HCT116 (cell line): Measurements from ENCODE around the gene PRR35. TPM values are rescaled to one million over a fixed set of nuclear protein-coding genes. Genes with fewer than 3 reads are reported as not detected.

Source experiments
- ATAC-seq: fragments of 200-7000 bp; cut with Tn5 transposase; 2 replicates; pipeline ENCODE4 v1.9.1; 2020; ENCODE audit warnings: mild to moderate bottlenecking, moderate library complexity
- BruUV-seq: library from RNA; stranded (reverse); fragments of 400-500 nt; replicated peaks from 2 replicates; lab custom pipeline; 2021; lab: Mats Ljungman, UMichigan
- CTCF ChIA-PET: fragments of 300-600 bp; sonication (Branson Sonifier 250); formaldehyde crosslinking; loops from one replicate; lab custom pipeline; 2021; ENCODE audit warnings: antibody characterized with exemption; lab: Charles Lee
- POLR2A ChIA-PET: fragments of 300-600, 350-600 bp; sonication (Branson Sonifier 250); formaldehyde crosslinking; loops from one replicate; lab custom pipeline; 2021; ENCODE audit warnings: antibody characterized with exemption; lab: Charles Lee
- RAD21 ChIA-PET, 2 experiments: fragments of 300-600 bp; sonication (Branson Sonifier 250); formaldehyde crosslinking; loops; one replicate each; lab custom pipeline; 2023; ENCODE audit warnings: low total read pairs in 2 of 2; ENCODE audit not compliant: uncharacterized antibody in 2 of 2, unreplicated experiment in 2 of 2, low non-redundant PET in 1 of 2; lab: Charles Lee
- DNase-seq: peaks from one replicate; pipeline ENCODE4 v3.0.0-alpha.2; 2010; ENCODE audit warnings: low read depth, low spot score
- H2AFZ ChIP-seq: fragments of 200-600 bp; shearing (Covaris generic), sonication (generic); 2 replicates; pipeline ENCODE4 v1.6.1; 2017; ENCODE audit warnings: low read depth, mixed run types, mixed read lengths, antibody characterized with exemption, low read length; ENCODE audit not compliant: poor library complexity, severe bottlenecking
- H3K27ac ChIP-seq: 2 replicates; pipeline ENCODE4 v1.5.1; 2012; ENCODE audit warnings: low read depth, low read length
- H3K27me3 ChIP-seq: fragments of 200-600 bp; sonication (generic); 2 replicates; pipeline ENCODE4 v1.6.1; 2016; ENCODE audit warnings: mixed run types, low read length, mixed read lengths; ENCODE audit not compliant: insufficient read depth
- H3K36me3 ChIP-seq, 2 experiments: fragments of 200-500 bp in 1 of 2; fragments of 200-600 bp in 1 of 2; sonication (Bioruptor generic) in 1 of 2; sonication (generic) in 1 of 2; 2 replicates each; pipeline versions ENCODE4 v1.5.1 to v1.6.1; 2014 to 2016; ENCODE audit warnings: low read length in 2 of 2, inconsistent platforms in 1 of 2, mixed read lengths in 1 of 2, mixed run types in 1 of 2; ENCODE audit not compliant: insufficient read depth in 2 of 2, control insufficient read depth in 1 of 2
- H3K4me1 ChIP-seq, 2 experiments: fragments of 200-600 bp in 1 of 2; sonication (generic) in 1 of 2; 2 replicates each; pipeline versions ENCODE4 v1.5.1 to v1.6.1; 2012 to 2017; ENCODE audit warnings: low read length in 2 of 2, inconsistent platforms in 1 of 2, mild to moderate bottlenecking in 1 of 2, mixed read lengths in 1 of 2, mixed run types in 1 of 2, moderate library complexity in 1 of 2; ENCODE audit not compliant: insufficient read depth in 2 of 2, control insufficient read depth in 1 of 2
- H3K4me2 ChIP-seq: fragments of 200-600 bp; sonication (generic); 2 replicates; pipeline ENCODE4 v1.6.1; 2017; ENCODE audit warnings: mixed run types, low read length, mixed read lengths
- H3K4me3 ChIP-seq, 2 experiments: fragments of 200-600 bp in 1 of 2; sonication (generic) in 1 of 2; replicated peaks in 1 of 2; 2 replicates each; pipeline ENCODE4 v1.5.1; 2011 to 2016; ENCODE audit warnings: low read length in 2 of 2, control low read depth in 1 of 2, low read depth in 1 of 2, mild to moderate bottlenecking in 1 of 2, mixed read lengths in 1 of 2, mixed run types in 1 of 2
- H3K79me2 ChIP-seq: fragments of 200-600 bp; sonication (generic); 2 replicates; pipeline ENCODE4 v1.6.1; 2017; ENCODE audit warnings: mild to moderate bottlenecking, mixed run types, low read length, moderate library complexity, mixed read lengths; ENCODE audit not compliant: insufficient read depth
- H3K9ac ChIP-seq: fragments of 200-600 bp; sonication (generic); 2 replicates; pipeline ENCODE4 v1.6.1; 2016; ENCODE audit warnings: low read length, mixed read lengths
- H3K9me2 ChIP-seq: fragments of 200-600 bp; sonication (generic), shearing (Covaris generic); 2 replicates; pipeline ENCODE4 v1.6.1; 2017; ENCODE audit warnings: mixed run types, mild to moderate bottlenecking, moderate library complexity; ENCODE audit not compliant: insufficient read depth
- H3K9me3 ChIP-seq, 2 experiments: fragments of 200-500 bp in 1 of 2; fragments of 200-600 bp in 1 of 2; sonication (Bioruptor generic) in 1 of 2; sonication (generic) in 1 of 2; 2 replicates each; pipeline ENCODE4 v1.6.1; 2014 to 2017; ENCODE audit warnings: low read length in 2 of 2, mixed read lengths in 2 of 2, inconsistent platforms in 1 of 2, low read depth in 1 of 2, mild to moderate bottlenecking in 1 of 2, mixed run types in 1 of 2, moderate library complexity in 1 of 2; ENCODE audit not compliant: control insufficient read depth in 1 of 2, insufficient read depth in 1 of 2
- H4K20me1 ChIP-seq: fragments of 200-600 bp; sonication (generic), shearing (Covaris generic); 2 replicates; pipeline ENCODE4 v1.6.1; 2017; ENCODE audit warnings: mixed run types, mild to moderate bottlenecking, moderate library complexity; ENCODE audit not compliant: insufficient read depth
- CBX3 ChIP-seq: IDR thresholded peaks from 2 replicates; pipeline ENCODE4 v1.6.1; 2012; ENCODE audit warnings: low read depth
- CEBPB ChIP-seq: IDR thresholded peaks from 2 replicates; pipeline ENCODE4 v1.6.1; 2012; ENCODE audit warnings: low read depth
- EGR1 ChIP-seq: IDR thresholded peaks from 2 replicates; pipeline ENCODE4 v1.6.1; 2012; ENCODE audit warnings: low read depth
- ELF1 ChIP-seq: IDR thresholded peaks from 2 replicates; pipeline ENCODE4 v1.6.1; 2012; ENCODE audit warnings: low read depth, borderline replicate concordance
- EZH2 ChIP-seq: fragments of 200-600 bp; sonication (generic); IDR thresholded peaks from 2 replicates; pipeline ENCODE4 v1.6.1; 2017; ENCODE audit warnings: antibody characterized with exemption, mixed run types
- EZH2phosphoT487 ChIP-seq: fragments of 200-600 bp; IDR thresholded peaks from 2 replicates; pipeline ENCODE4 v1.6.1; 2018; ENCODE audit warnings: antibody characterized with exemption, borderline replicate concordance
- FOSL1 ChIP-seq: IDR thresholded peaks from 2 replicates; pipeline ENCODE4 v1.6.1; 2012; ENCODE audit warnings: low read depth
- JUND ChIP-seq: IDR thresholded peaks from 2 replicates; pipeline ENCODE4 v1.6.1; 2012
- POLR2A ChIP-seq: IDR thresholded peaks from 2 replicates; pipeline ENCODE4 v1.7.0; 2011; ENCODE audit warnings: borderline replicate concordance; ENCODE audit not compliant: insufficient read depth, insufficient read length; ENCODE audit errors: extremely low read depth
- RAD21 ChIP-seq: IDR thresholded peaks from 2 replicates; pipeline ENCODE4 v1.6.1; 2012; ENCODE audit warnings: low read depth, mild to moderate bottlenecking
- SIN3A ChIP-seq: IDR thresholded peaks from 2 replicates; pipeline ENCODE4 v1.6.1; 2012; ENCODE audit warnings: low read depth
- SP1 ChIP-seq: IDR thresholded peaks from 2 replicates; pipeline ENCODE4 v1.6.1; 2012; ENCODE audit warnings: low read depth
- SRF ChIP-seq: IDR thresholded peaks from 2 replicates; pipeline ENCODE4 v1.6.1; 2012; ENCODE audit warnings: low read depth
- TCF7L2 ChIP-seq: IDR thresholded peaks from 2 replicates; pipeline ENCODE4 v1.7.0; 2011; ENCODE audit warnings: borderline replicate concordance, inconsistent platforms; ENCODE audit not compliant: insufficient read depth, insufficient read length; ENCODE audit errors: extremely low read depth
- ZNF274 ChIP-seq: fragments of 200-500 bp; sonication (Bioruptor generic); IDR thresholded peaks from 2 replicates; pipeline ENCODE4 v1.6.1; 2014; ENCODE audit warnings: mild to moderate bottlenecking, low read depth, low read length, inconsistent platforms
- intact Hi-C: fragments of 100-400 bp; cut with micrococcal nuclease; formaldehyde crosslinking; loops from 2 replicates; pipeline ENCODE4 v1.10.0; 2022
- total RNA-seq: library from RNA; stranded (reverse); gene quantifications from one replicate; pipeline ENCODE4 v1.2.1, GENCODE V29; 2021; ENCODE audit not compliant: unreplicated experiment
- TF ChIP-seq, protein P1 (sequence below): IDR thresholded peaks from 2 replicates; pipeline ENCODE4 v1.6.1; 2012
- TF ChIP-seq, protein P2 (sequence below): IDR thresholded peaks from 2 replicates; pipeline ENCODE4 v1.6.1; 2012
- TF ChIP-seq, protein P3 (sequence below): IDR thresholded peaks from 2 replicates; pipeline ENCODE4 v1.6.1; 2012; ENCODE audit warnings: low read depth
- TF ChIP-seq, protein P4 (sequence below): IDR thresholded peaks from 2 replicates; pipeline ENCODE4 v1.6.1; 2011; ENCODE audit warnings: mild to moderate bottlenecking, low read length, moderate library complexity; ENCODE audit not compliant: insufficient replicate concordance; ENCODE audit errors: extremely low read depth
- TF ChIP-seq, protein P5 (sequence below), 3 experiments: fragments of 200-600 bp in 1 of 3; sonication (generic) in 1 of 3; IDR thresholded peaks in 2 of 3; conservative IDR thresholded peaks in 1 of 3; 2 replicates each; pipeline ENCODE4 v1.5.1; 2012 to 2017; ENCODE audit warnings: low read depth in 2 of 3, low read length in 2 of 3, antibody characterized with exemption in 1 of 3, borderline replicate concordance in 1 of 3, control low read depth in 1 of 3, mild to moderate bottlenecking in 1 of 3, mixed read lengths in 1 of 3, mixed run types in 1 of 3, moderate library complexity in 1 of 3; ENCODE audit not compliant: insufficient read depth in 1 of 3

The PRR35 gene
- total RNA-seq, 1 experiment from 2014 or later: not detected

DNA sequence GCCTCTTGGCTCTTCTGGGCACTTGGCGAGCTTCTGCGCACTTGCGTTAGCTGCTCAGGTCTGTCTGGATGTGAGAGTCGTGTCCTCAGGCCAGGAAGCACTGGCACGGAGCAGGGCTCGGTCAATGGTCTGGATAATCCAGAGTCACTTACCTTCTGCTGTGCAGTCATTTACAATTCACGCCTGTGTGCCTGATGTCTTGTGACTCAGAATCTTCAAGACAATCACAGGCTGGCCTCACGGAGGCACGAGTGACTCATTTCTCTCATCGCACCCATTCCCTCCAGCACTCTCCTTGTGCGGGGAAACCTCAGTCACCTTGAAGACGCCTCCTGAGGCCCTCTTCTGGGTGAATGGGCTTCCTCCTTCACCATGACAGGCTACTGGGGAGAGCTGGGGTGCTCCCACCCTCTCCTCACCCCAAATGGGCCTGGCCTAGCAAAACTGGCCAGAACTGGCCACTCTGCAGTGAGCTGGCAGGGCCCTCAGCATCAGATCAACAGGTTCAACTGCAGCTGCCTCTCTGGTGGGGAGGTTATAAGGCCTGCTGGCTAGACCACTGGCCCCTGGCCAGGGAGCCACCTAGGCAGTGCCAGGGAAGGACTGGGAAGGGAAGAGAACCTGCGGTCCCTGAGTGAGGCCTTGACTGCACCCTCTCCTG lies 34.5 kb upstream of the PRR35 start:
- Histone ChIP-seq H3K36me3 (peaks cover 0 to 6% of the 10 kb centered on the region in 2 experiments; a peak in 1 of 4 replicates), H3K9me2 (no peaks in the 10 kb centered on the region), H2AFZ (no peak overlapping the region), H3K9me3 (no peaks in the 10 kb centered on the region), H3K27ac (peak overlapping the region; percentile 91), H3K27me3 (no peaks in the 10 kb centered on the region), H3K4me2 (peak overlapping the region; percentile 81), H4K20me1 (no peaks in the 10 kb centered on the region), H3K4me1 (peaks cover 14 to 32% of the 10 kb centered on the region in 2 experiments), H3K9ac (peak overlapping the region; percentile 90), H3K79me2 (peaks cover 39% of the 10 kb centered on the region), H3K4me3 (peak overlapping the region; percentile 67 to 69)
- ATAC-seq (peak; percentile 49), DNase-seq (peak; percentile 57)
- ChIA-PET CTCF (no interaction called here), POLR2A (no interaction called here), RAD21 (no interaction called here)
- intact Hi-C loops: no loop called here
- BruUV-seq: no TSS peak
- TF ChIP-seq SRF: no peak
- TF ChIP-seq JUND: peak; percentile 59; the same call in 1 of the 2 replicates
- peak; percentile 55 for TF ChIP-seq FOSL1
- TF ChIP-seq, protein P1, sequence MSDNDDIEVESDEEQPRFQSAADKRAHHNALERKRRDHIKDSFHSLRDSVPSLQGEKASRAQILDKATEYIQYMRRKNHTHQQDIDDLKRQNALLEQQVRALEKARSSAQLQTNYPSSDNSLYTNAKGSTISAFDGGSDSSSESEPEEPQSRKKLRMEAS: peak; percentile 67
- no peak for TF ChIP-seq EZH2
- no peak for TF ChIP-seq ELF1
- 0 out of 2 replicates have a peak, but pooled peaks have one; percentile 15 for TF ChIP-seq RAD21
- peak; percentile 9 for TF ChIP-seq TCF7L2
- TF ChIP-seq SP1: peak; percentile 39
- TF ChIP-seq, protein P2, sequence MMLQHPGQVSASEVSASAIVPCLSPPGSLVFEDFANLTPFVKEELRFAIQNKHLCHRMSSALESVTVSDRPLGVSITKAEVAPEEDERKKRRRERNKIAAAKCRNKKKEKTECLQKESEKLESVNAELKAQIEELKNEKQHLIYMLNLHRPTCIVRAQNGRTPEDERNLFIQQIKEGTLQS: no peak
- TF ChIP-seq POLR2A: no peak
- peak; percentile 35; the same call in 1 of the 2 replicates for TF ChIP-seq CBX3
- TF ChIP-seq SIN3A: no peak
- TF ChIP-seq EGR1: no peak
- TF ChIP-seq, protein P3, sequence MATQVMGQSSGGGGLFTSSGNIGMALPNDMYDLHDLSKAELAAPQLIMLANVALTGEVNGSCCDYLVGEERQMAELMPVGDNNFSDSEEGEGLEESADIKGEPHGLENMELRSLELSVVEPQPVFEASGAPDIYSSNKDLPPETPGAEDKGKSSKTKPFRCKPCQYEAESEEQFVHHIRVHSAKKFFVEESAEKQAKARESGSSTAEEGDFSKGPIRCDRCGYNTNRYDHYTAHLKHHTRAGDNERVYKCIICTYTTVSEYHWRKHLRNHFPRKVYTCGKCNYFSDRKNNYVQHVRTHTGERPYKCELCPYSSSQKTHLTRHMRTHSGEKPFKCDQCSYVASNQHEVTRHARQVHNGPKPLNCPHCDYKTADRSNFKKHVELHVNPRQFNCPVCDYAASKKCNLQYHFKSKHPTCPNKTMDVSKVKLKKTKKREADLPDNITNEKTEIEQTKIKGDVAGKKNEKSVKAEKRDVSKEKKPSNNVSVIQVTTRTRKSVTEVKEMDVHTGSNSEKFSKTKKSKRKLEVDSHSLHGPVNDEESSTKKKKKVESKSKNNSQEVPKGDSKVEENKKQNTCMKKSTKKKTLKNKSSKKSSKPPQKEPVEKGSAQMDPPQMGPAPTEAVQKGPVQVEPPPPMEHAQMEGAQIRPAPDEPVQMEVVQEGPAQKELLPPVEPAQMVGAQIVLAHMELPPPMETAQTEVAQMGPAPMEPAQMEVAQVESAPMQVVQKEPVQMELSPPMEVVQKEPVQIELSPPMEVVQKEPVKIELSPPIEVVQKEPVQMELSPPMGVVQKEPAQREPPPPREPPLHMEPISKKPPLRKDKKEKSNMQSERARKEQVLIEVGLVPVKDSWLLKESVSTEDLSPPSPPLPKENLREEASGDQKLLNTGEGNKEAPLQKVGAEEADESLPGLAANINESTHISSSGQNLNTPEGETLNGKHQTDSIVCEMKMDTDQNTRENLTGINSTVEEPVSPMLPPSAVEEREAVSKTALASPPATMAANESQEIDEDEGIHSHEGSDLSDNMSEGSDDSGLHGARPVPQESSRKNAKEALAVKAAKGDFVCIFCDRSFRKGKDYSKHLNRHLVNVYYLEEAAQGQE: no peak
- TF ChIP-seq, protein P4, sequence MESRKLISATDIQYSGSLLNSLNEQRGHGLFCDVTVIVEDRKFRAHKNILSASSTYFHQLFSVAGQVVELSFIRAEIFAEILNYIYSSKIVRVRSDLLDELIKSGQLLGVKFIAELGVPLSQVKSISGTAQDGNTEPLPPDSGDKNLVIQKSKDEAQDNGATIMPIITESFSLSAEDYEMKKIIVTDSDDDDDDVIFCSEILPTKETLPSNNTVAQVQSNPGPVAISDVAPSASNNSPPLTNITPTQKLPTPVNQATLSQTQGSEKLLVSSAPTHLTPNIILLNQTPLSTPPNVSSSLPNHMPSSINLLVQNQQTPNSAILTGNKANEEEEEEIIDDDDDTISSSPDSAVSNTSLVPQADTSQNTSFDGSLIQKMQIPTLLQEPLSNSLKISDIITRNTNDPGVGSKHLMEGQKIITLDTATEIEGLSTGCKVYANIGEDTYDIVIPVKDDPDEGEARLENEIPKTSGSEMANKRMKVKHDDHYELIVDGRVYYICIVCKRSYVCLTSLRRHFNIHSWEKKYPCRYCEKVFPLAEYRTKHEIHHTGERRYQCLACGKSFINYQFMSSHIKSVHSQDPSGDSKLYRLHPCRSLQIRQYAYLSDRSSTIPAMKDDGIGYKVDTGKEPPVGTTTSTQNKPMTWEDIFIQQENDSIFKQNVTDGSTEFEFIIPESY: no peak
- TF ChIP-seq EZH2phosphoT487: no peak
- TF ChIP-seq, protein P5, sequence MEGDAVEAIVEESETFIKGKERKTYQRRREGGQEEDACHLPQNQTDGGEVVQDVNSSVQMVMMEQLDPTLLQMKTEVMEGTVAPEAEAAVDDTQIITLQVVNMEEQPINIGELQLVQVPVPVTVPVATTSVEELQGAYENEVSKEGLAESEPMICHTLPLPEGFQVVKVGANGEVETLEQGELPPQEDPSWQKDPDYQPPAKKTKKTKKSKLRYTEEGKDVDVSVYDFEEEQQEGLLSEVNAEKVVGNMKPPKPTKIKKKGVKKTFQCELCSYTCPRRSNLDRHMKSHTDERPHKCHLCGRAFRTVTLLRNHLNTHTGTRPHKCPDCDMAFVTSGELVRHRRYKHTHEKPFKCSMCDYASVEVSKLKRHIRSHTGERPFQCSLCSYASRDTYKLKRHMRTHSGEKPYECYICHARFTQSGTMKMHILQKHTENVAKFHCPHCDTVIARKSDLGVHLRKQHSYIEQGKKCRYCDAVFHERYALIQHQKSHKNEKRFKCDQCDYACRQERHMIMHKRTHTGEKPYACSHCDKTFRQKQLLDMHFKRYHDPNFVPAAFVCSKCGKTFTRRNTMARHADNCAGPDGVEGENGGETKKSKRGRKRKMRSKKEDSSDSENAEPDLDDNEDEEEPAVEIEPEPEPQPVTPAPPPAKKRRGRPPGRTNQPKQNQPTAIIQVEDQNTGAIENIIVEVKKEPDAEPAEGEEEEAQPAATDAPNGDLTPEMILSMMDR (IDR thresholded peaks at IDR 0.05 in 2 of 3, conservative IDR thresholded peaks at IDR 0.05 in 1 of 3; ENCODE audit: borderline replicate concordance in 1 of 3, insufficient read depth in 1 of 3, low read depth in 2 of 3, low read length in 2 of 3): no peak
- TF ChIP-seq CEBPB: no peak
- TF ChIP-seq ZNF274: no peak
